Stimulated activated CD4-positive, alpha-beta T cell treated with anti-CD3 and anti-CD28 coated beads, Interleukin-15, amount 100 ng/mL, for 1 hour (primary cell): ENCODE results near the gene HTT-AS.
A peak's percentile ranks its signal among the peaks of the same experiment; 100 is the strongest.
"Not testable (repeated sequence)": the region's sequence is repeated elsewhere in the genome, so short reads cannot be mapped to it uniquely, and the experiment has no call there.

Source experiments
- DNase-seq, 2 donors: peaks; one replicate each; pipeline ENCODE4 v3.0.0-alpha.2; 2020; ENCODE audit warnings: low read depth in 1 of 2, low spot score in 1 of 2

Gene HTT-AS

GRCh38 chr4:3074078-3074845 lies at the start of gene HTT-AS, which contains the start of gene HTT:
TSS of gene HTT-AS (minus strand) at chr4:3074538.
TSS of gene HTT (plus strand) at chr4:3074681. CDS start at chr4:3074826, 145 bp downstream.
- peak; percentile 96 for DNase-seq

GRCh38 chr4:3123181-3123671 lies 48.9 kb upstream of the HTT-AS start:
- no peak for DNase-seq

GRCh38 chr4:3122081-3122563 lies 47.8 kb upstream of the HTT-AS start:
- DNase-seq, result peak in 1 of 2 donors; percentile 2

- DNase-seq, result no peak
These were observed 47.3 kb upstream of the HTT-AS start for GRCh38 chr4:3121596-3121995.

- DNase-seq, result no peak
These were observed 46.8 kb upstream of the HTT-AS start for GRCh38 chr4:3121110-3121509.

- DNase-seq, result no peak
These were observed 45.1 kb upstream of the HTT-AS start for GRCh38 chr4:3119464-3119863.

- DNase-seq, result no peak
These were observed 44.0 kb upstream of the HTT-AS start for GRCh38 chr4:3118312-3118711.

- no peak for DNase-seq
These were observed 42.6 kb upstream of the HTT-AS start for GRCh38 chr4:3116955-3117354.

GRCh38 chr4:3115637-3116270 lies 41.4 kb upstream of the HTT-AS start:
- DNase-seq, result no peak

GRCh38 chr4:3114377-3114776 lies 40.0 kb upstream of the HTT-AS start:
- DNase-seq, result no peak

GRCh38 chr4:3112609-3113469 lies 38.5 kb upstream of the HTT-AS start:
- no peak for DNase-seq

GRCh38 chr4:3112201-3112600 lies 37.9 kb upstream of the HTT-AS start:
- DNase-seq, result no peak

- no peak for DNase-seq
These were observed 37.1 kb upstream of the HTT-AS start for GRCh38 chr4:3111461-3111860.

GRCh38 chr4:3108211-3108610 lies 33.9 kb upstream of the HTT-AS start:
- DNase-seq, result no peak

- no peak for DNase-seq
These were observed 33.4 kb upstream of the HTT-AS start for GRCh38 chr4:3107691-3108121.

GRCh38 chr4:3107271-3107670 lies 32.9 kb upstream of the HTT-AS start:
- DNase-seq, result no peak

GRCh38 chr4:3106339-3107186 lies 32.2 kb upstream of the HTT-AS start:
- peak; percentile 74 to 85 for DNase-seq

GRCh38 chr4:3098346-3098745 lies 24.0 kb upstream of the HTT-AS start:
- DNase-seq, result no peak

GRCh38 chr4:3096202-3096601 lies 21.9 kb upstream of the HTT-AS start:
- DNase-seq, result no peak

- not testable (repeated sequence) for DNase-seq
These were observed 20.4 kb upstream of the HTT-AS start for GRCh38 chr4:3094701-3095100.
